ENCODE results near the gene ADAM11. TPM values are rescaled to one million over a fixed set of nuclear protein-coding genes. Genes with fewer than 3 reads are reported as not detected.

Gene ADAM11
- total and polyA plus RNA-seq, 2 of the 13 experiments (the other 11 are each of a cell fraction or from before 2014, with no cell fraction given) = 0.38 to 0.91 TPM

DNA sequence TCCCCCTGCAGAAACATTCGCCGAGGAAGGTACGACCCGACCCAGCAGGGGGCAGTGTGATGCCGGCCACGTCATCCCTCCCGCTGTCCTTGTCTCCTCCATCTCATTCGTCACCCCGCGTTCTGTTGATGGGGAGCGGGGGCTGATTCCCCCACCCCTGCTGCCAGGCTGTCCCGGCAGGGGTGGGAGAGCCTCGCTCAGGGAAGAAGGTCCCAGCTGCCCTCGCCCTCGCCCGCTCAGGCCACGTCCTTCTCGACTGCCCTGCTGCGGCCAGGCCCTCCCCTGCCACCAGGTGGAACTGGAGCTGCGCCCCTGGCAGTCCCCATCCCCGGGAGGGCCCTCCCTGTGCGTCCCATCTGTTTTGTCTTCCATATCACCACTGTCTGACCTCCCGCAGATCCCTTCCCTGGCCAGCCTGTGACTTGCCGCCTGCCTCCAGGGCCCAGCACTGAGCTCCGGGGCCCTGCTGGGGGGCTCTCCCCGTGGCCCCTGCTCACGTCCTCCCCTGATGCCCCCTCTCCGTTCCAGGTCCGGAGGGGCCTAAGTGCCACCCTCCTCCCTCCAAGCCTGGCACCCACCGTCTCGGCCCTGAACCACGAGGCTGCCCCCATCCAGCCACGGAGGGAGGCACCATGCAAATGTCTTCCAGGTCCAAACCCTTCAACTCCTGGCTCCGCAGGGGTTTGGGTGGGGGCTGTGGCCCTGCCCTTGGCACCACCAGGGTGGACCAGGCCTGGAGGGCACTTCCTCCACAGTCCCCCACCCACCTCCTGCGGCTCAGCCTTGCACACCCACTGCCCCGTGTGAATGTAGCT, 20.6 kb downstream of the ADAM11 start (continued):
- TF ChIP-seq, protein P1, sequence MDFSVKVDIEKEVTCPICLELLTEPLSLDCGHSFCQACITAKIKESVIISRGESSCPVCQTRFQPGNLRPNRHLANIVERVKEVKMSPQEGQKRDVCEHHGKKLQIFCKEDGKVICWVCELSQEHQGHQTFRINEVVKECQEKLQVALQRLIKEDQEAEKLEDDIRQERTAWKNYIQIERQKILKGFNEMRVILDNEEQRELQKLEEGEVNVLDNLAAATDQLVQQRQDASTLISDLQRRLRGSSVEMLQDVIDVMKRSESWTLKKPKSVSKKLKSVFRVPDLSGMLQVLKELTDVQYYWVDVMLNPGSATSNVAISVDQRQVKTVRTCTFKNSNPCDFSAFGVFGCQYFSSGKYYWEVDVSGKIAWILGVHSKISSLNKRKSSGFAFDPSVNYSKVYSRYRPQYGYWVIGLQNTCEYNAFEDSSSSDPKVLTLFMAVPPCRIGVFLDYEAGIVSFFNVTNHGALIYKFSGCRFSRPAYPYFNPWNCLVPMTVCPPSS (IDR thresholded peaks at IDR 0.05) = no peak
- peak; percentile 66 for TF ChIP-seq SAP130 (CRISPR knock-in tag; IDR thresholded peaks at IDR 0.05; ENCODE audit: low read depth)
- 0 out of 4 replicates have a peak, but pooled peaks of 1 of the 2 experiments have one; percentile 31 for TF ChIP-seq KLF16 (CRISPR knock-in tag; IDR thresholded peaks at IDR 0.05)
- TF ChIP-seq, protein P2, sequence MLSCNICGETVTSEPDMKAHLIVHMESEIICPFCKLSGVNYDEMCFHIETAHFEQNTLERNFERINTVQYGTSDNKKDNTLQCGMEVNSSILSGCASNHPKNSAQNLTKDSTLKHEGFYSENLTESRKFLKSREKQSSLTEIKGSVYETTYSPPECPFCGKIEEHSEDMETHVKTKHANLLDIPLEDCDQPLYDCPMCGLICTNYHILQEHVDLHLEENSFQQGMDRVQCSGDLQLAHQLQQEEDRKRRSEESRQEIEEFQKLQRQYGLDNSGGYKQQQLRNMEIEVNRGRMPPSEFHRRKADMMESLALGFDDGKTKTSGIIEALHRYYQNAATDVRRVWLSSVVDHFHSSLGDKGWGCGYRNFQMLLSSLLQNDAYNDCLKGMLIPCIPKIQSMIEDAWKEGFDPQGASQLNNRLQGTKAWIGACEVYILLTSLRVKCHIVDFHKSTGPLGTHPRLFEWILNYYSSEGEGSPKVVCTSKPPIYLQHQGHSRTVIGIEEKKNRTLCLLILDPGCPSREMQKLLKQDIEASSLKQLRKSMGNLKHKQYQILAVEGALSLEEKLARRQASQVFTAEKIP (CRISPR knock-in tag; IDR thresholded peaks at IDR 0.05; ENCODE audit: borderline replicate concordance) = no peak
- TF ChIP-seq ZNF891 (CRISPR knock-in tag; IDR thresholded peaks at IDR 0.05) = no peak
- TF ChIP-seq, protein P3, sequence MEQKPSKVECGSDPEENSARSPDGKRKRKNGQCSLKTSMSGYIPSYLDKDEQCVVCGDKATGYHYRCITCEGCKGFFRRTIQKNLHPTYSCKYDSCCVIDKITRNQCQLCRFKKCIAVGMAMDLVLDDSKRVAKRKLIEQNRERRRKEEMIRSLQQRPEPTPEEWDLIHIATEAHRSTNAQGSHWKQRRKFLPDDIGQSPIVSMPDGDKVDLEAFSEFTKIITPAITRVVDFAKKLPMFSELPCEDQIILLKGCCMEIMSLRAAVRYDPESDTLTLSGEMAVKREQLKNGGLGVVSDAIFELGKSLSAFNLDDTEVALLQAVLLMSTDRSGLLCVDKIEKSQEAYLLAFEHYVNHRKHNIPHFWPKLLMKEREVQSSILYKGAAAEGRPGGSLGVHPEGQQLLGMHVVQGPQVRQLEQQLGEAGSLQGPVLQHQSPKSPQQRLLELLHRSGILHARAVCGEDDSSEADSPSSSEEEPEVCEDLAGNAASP (CRISPR knock-in tag; IDR thresholded peaks at IDR 0.05; ENCODE audit: borderline replicate concordance) = peak; percentile 37; the same call in 1 of the 2 replicates
- TF ChIP-seq, protein P4, sequence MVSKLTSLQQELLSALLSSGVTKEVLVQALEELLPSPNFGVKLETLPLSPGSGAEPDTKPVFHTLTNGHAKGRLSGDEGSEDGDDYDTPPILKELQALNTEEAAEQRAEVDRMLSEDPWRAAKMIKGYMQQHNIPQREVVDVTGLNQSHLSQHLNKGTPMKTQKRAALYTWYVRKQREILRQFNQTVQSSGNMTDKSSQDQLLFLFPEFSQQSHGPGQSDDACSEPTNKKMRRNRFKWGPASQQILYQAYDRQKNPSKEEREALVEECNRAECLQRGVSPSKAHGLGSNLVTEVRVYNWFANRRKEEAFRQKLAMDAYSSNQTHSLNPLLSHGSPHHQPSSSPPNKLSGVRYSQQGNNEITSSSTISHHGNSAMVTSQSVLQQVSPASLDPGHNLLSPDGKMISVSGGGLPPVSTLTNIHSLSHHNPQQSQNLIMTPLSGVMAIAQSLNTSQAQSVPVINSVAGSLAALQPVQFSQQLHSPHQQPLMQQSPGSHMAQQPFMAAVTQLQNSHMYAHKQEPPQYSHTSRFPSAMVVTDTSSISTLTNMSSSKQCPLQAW (CRISPR knock-in tag; IDR thresholded peaks at IDR 0.05) = peak; percentile 20; the same call in 1 of the 2 replicates
- TF ChIP-seq ZKSCAN5 (CRISPR knock-in tag; IDR thresholded peaks at IDR 0.05) = no peak
- no peak for TF ChIP-seq ISX (CRISPR knock-in tag; conservative IDR thresholded peaks at IDR 0.05)
- TF ChIP-seq GZF1 (CRISPR knock-in tag; IDR thresholded peaks at IDR 0.05) = no peak
- no peak for TF ChIP-seq ZSCAN29 (CRISPR knock-in tag; conservative IDR thresholded peaks at IDR 0.05)
- no peak for TF ChIP-seq FOXM1 (CRISPR knock-in tag; IDR thresholded peaks at IDR 0.05)
- TF ChIP-seq, protein P5, sequence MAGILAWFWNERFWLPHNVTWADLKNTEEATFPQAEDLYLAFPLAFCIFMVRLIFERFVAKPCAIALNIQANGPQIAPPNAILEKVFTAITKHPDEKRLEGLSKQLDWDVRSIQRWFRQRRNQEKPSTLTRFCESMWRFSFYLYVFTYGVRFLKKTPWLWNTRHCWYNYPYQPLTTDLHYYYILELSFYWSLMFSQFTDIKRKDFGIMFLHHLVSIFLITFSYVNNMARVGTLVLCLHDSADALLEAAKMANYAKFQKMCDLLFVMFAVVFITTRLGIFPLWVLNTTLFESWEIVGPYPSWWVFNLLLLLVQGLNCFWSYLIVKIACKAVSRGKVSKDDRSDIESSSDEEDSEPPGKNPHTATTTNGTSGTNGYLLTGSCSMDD (CRISPR knock-in tag; IDR thresholded peaks at IDR 0.05) = no peak
